Effector CD4-positive, alpha-beta T cell (primary cell): ENCODE measurements around the gene ARHGAP28.
"Not testable (repeated sequence)": the region's sequence is repeated elsewhere in the genome, so short reads cannot be mapped to it uniquely, and the experiment has no call there.

Experiments used
- DNase-seq: peaks from one replicate; pipeline ENCODE4 v3.0.0-alpha.2; 2020

The ARHGAP28 gene

DNA sequence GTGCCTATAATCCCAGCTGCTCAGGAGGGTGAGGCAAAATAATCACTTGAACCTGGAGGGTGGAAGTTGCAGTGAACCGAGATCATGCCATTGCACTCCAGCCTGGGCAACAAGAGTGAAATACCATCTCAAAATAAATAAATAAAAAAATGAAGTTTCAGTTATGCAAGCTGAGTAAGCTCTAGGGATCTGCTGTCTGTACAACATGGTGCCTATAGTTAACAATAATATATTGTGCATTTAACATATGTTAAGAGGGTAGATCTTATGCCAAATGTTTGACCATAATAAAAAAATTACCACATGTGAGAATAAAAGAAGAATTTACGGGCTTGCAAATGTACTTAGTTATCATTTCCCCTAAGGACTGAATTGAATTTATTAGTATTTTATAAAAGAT lies 208.9 kb downstream of the ARHGAP28 start:
- not testable (repeated sequence) for DNase-seq

DNA sequence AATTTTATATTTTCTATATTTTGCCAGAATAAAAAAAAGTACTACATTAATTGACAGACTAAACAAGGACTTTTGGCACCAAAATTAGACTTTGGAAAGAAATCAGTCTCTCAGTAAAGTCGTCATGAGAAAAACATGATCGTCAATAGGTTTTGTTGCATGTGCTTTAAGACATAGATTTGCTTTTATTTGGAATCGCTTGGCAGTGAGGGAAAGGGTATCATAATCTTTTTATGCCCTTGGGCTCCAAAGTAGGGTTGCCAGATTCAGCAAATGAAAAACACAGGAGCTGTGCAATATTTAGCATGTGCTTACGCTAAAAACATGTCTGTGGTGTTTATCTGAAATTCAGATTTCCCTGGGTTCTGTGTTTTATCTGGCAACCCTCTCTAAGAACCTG lies 210.5 kb downstream of the ARHGAP28 start:
- DNase-seq = no peak

DNA sequence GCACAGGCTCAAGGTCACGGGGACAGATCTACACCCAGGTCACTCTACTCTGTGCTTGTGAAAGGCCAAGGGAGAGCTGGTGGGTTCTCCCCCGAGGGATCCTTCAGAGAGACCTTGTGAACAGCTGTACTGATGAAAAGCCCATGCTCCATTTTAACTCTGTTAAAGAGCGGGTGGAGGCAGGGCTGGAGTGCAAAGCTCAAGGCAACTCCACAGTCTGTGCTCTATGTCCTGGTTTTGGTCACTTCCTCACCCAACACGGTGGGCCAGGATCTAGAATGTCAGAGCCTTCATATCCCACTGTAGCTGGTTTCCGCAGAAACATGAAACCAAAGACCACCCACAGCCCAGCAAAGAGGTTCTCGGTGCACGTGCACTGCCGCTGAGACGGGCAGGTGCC lies 210.9 kb downstream of the ARHGAP28 start:
- no peak for DNase-seq

DNA sequence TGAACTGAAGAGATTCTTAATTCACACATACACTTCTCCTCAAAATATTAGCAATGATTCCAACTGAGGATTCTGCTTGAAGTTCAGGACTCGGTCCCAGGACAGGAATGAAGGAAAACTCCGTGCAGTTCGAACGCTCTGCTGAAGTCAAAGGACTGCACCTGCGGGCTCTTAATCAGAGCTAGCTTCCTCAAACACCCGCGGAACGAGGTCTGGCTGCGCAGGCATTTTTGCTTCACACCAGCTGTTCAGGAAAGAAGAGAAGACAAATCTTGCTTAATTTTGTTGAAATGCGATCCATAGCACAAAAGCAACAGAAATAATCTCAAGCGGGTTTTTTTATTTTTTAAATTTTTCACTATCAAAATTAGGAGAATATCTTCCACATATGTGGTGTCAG lies 212.5 kb downstream of the ARHGAP28 start:
- no peak for DNase-seq

DNA sequence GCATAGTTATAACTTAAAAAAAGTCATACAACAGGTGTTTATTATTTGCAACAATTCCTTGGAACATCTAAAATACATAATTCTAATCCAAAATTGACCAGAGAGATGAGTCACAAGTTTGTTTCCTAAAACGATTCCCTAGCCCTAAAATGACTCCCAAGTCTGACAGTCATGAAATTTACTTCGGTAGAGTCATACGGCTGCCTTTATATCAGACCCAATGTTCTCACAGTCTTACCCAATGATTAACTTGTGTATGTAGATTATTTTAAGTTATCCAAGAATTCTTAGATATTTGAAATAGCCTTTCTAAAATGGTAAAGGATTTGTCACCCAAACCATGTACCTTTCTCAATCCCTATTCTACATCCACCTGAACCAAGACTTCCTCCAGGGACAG lies 213.2 kb downstream of the ARHGAP28 start:
- no peak for DNase-seq

DNA sequence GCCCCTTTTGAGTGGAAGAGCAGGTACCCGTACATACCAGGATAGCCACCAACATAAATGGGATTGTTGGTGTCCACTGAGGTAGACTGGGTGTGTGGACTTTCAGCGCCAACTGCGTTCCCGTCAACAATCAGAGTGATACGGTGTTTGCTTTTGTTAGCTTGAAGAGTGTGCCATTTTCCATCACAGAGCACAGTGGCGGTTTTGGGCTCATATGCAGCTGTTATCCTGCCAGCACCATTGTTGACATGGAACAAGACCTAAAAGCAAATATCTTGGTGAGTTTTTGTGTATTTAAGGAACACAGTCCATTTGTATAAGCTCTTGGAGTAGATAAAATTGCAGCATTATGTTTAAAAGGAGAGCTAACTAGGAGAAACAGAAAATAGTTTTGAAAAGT lies 213.6 kb downstream of the ARHGAP28 start:
- DNase-seq = no peak

DNA sequence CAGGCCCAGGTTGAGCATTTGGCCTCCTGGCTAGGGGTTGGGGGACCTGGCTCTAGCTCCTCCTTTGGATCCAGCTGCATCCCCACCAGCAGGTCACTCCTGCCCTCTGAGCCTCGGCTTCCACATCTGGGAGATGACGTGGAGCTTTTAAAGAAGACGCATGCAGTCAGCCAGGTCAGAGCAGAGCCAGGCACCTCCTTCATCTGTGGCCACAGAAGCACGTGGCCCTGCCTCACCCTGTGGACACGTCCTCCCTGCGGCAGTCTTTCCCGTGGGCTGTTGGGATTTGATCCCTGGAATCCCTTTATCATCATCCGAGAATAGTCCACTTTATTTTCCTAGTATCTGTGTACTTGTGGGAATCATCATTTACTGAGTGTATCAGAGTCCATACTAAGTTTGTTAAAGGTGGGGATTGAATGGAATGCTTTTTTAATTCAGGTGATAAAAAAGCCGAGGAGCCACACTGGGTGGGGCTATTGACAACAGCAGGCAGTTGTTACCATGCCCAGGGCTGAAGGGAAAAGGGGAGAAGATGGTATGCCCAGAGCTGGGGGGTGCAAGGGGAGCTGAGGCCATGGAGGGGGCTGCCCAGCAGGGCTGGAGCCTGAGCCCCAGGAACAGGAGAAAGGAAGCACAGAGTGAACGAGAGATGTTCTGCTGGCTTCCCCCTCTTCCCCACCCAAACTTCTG lies 218.0 kb downstream of the ARHGAP28 start:
- DNase-seq = no peak

DNA sequence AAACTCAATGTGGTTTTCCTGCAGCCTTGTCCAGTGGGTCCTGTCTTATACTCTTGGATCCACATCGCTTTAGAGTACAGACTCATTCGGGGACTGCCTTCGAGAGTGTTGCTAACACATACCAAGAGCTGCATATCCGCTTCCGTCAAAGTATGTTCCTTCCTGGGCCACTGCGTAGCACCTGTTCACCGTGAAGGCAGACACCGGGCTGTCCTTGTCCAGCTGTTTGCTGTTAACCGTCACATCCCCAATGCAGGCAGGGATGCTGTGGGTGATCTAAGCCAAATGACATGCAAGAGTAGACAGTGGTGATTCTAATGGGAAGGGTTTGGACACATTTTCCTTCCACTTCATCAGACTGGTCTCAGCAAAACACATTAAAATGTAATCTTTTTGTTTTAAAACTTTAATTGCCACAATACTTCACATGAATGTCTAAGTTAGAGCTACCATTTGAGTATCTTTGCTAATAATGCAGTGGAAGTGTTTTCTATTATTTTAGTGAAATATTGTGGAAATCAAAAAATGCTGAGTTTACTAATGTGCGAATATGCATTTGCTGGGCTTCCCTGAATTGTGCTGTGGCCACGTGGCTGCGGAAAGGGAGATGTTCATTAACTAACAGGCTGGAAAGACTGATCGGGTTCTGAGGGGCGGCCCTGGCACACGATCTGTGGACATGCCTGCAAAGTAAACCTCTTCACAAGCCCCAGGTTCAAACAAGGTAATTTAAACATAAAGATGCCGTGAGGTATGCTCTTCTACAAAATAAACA lies 219.0 kb downstream of the ARHGAP28 start:
- no peak for DNase-seq

DNA sequence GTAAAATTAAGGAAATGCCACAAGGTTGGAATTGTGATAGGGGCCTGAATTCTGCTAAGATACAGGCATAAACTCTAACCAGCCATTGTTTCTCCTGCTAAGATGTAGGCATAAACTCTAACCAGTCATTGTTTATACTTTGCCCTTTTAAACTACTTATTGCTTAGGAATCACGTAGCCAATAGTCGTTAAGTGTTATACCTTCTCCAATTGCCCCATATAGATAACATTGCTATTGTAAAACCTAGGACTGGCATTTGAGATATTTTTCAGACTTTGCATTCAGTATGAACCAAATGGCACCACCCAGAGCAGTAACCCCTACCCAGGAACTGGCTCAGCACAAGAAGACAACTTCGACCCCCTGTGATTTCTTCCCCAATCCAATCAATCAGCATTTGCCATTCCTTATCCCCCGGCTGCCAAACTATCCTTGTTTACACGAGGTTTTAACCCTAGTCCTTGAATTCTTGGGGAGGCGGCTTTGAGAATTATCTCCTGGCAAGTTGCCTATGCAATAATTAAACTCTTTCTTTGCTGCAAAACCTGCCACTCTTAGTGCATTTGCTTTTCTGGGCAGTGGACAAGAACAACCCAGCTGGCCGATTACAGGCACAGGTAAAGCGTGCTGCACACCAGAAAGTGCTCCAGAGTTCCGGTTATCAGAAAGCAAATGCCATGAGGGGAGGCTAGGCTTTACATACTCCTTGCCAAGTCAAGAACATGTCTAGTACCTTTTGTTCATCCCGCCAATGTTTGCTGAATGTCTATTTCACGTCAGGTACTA lies 220.5 kb downstream of the ARHGAP28 start:
- no peak for DNase-seq

DNA sequence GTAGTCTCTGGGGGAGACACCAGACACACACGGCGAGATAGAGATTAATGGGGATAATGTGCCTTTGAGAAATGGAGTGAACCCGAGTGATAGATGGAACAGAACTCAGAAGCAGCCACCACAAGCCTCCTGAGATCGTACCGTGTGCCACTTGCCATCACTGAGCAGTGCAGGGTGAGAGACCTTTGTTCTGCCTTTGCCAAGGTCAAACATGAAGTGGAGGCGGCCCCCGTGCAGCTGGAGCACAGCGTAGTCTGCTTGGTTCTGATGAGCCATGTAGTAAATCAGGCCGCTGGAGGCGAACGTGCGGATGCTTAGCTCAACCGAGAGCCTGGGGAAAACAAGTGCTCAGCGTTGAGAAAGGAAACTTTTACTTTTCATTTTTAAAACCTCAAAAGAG lies 221.1 kb downstream of the ARHGAP28 start:
- no peak for DNase-seq

DNA sequence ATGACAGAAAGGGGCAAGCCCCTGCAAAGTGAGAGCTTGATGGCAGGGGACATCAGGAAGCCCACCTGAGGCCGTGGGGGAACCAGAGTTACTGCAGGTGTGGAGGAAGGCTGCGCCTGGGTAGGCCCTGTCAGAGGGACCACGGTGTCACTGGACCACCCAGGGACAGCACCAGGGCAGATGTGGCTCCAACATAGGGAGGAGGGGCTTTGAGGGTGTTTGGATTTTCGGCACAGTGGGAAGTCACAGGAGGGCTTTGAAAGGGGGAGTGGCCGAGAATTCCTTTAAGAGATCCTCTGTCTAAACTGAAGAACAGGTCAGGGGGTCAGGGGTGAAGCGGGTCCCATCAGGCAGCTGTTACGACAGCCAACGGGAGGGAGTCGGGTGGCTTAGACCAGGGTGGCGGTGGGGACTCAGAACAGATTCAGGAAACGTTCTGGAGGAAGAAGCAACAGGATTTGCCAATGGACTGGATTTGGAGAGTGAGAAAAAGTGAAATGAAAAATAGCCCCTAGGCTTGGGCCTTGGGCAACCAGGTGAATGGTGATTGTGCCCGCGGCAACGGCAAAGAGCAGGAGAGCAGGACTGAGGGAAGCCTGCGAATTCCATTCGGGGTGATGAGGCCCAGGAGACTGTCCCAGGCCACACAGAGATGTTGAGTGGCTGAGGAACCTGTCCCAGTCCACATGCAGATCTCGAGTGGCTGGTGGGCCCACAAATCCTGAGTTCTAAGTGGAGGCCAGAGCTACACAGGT lies 222.0 kb downstream of the ARHGAP28 start:
- no peak for DNase-seq

DNA sequence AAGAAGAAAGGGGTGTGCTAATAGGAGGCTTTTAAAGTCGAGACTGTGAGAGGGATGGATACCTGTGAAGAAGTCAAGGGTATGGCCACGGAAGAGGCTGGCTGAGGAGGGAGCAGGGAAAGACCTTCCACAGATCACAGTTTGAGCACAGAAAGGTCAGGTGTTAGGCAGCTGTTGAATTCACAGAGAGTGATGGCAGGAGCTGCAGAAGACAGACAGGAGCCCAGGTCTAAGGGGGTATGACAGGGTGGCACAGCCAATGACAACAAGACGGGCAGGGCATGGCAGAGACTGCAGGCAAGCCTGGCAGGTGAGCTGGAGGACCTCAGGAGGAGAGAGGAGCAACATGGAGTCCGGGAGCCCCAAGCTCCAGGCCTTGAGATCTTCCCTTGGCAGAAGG lies 225.0 kb downstream of the ARHGAP28 start:
- no peak for DNase-seq

DNA sequence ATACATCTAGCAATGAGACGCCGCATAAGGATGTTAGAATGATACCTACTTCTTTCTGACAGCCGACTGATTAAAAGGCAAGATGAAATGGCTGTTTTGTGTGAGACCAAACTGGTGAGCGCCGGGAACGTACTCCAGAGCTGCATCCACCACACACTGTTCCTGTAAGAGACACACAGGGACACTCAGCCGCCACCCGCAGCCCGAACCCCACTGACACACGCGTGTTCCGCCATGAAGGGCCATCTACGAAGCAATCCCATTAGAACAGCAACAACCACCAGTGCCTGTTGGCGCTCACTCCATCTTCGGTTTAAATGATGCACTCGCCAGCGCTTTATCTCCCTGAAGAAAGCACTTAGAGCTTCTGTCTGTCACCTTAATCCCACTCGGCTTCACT lies 225.8 kb downstream of the ARHGAP28 start:
- DNase-seq = no peak

DNA sequence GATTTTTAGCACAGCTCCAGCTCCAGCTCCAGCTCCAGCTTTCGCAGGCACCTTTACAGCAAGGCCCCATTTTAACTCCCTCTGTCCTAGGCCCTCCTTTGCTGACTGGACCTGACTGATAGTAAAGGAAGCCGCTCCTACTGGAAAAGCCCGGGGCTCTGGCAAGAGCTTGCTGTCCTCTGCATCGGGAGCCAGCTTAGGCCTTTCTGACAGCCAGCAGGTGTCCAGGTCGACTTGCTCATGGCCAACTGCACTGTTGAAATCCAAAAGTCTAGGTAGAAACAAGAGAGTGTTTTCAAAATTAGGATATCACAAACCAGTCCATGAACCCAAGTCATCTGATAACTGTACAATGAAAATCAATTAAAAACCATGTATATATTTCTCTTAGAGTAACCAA lies 227.0 kb downstream of the ARHGAP28 start:
- DNase-seq = no peak

DNA sequence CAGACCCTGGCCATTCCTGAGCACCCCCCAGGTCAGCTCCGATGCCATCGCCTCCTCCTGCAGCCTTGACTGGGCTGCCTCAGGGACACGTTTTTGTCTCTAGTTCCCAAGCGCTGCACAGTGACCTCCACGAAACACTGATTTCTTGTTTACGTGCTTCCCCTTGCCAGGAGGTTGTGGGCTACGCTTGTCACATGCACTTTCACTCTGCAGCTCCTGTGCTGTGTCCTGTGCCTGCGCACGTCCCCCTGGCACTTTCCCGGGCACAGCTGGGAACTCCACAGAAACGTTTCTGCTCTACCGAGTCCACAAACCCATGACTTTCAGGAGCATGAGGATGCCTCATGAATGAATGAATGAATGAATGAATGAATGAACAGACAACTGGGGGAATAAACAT lies 227.5 kb downstream of the ARHGAP28 start:
- no peak for DNase-seq

DNA sequence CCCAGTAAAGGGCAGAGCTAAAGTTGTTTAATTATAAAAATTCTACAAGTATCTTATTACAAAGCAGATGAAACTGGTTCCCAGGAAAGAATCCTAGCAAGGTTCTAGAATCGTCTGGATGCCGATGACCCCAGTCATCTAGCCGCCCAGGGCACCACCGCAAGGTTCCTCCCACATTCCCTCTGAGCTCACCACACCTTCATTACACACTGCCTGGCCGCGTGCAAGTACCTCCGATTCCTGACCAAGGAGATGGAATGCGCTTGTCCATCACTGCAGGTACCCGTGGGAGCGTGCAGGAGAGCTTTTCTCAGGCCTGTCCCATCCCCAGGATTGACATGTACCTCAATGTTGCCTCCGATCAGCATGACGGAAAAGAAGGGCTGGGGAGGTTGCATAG lies 229.6 kb downstream of the ARHGAP28 start:
- no peak for DNase-seq

DNA sequence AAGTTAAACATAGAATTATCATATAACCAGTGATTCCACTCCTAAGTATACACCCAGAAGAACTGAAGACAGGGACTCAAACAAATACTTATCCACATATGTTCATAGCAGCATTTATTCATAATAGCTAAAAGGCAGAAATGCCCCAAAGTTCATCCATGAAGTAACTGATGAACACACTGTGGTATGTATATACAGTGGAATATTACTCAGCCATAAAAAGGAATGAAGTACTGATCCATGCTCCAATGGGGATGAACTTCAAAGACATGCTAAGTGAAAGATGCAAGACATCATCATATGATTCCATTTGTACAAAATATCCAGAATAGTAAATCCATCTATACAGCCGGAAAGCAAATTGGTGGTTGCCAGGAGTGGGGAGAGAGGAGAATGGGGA lies 230.6 kb downstream of the ARHGAP28 start:
- no peak for DNase-seq

DNA sequence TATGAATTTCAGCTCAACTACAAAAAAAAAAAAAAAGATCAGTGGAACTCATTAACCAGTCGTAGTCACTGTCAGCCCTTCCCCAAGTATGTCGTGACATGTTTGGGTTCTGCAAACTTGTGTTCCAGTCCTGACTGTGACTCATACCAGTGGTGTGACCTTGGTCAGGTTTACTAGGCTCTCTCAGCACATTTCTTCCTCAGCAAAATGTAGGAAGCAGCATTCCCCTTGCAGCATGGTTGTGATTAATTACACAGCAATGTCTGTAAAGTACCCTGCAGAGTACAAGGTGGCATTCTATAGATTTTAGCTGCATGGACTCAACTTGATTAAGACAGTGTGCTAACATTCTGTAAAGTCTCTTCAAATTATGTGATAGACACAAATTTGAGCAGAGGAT lies 231.1 kb downstream of the ARHGAP28 start:
- DNase-seq = no peak

DNA sequence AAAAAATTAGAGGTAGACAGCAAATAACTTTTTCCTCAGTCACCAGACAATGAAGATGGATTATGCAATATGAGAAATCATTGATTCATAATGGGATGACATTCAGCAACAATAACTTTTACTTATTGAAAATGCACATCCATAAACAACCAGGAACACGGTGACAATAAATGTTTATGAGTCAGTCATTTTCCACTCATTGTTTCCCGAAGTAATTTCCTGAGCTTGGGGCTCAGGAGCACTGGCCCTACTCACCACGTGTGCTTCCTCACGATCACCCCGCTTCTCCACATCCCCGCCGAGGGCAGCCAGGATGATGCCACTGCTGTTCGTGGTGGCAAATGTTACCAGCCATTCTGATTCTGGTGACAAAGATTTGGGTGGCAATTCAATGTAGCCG lies 231.8 kb downstream of the ARHGAP28 start:
- no peak for DNase-seq

DNA sequence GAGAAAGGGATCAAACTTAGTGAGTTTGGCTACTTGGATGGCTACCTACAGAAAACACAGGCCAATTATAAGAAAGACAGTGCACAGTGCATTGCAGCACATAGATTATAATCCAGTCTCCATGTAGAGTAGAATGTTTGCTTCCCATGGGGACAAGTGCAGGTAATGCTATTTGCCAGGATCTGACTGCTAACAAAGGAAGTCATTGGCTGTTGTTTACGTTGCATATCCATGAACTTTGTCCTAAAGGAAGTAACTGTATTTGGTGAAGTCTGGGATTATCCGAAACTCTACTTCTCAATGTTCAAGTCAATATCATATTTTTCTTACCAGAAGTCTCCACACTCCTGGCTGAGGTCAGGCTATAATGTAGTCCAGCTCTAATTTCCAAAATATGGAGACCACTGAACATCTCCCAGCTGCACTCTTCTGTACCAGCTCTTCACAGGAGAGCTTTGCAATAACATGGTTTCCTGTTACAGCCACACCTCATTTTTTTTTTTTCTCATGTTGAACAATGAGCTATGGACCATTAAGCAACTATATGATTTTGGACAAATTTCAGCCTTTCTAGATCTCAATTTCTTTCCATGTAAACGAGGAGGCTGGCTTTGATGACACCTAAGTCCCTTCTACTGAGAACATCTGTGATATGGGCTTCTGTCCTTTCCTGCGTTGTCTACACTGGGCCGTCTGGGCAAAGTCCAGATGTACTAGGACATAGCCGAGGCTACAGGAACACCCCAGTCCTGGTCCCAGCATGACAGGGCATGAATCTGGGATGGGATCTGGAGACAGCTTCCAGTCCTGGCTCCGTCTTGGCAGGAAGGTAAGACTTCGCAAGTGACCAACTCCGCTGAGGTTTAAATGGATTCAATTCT lies 233.3 kb downstream of the ARHGAP28 start:
- no peak for DNase-seq

DNA sequence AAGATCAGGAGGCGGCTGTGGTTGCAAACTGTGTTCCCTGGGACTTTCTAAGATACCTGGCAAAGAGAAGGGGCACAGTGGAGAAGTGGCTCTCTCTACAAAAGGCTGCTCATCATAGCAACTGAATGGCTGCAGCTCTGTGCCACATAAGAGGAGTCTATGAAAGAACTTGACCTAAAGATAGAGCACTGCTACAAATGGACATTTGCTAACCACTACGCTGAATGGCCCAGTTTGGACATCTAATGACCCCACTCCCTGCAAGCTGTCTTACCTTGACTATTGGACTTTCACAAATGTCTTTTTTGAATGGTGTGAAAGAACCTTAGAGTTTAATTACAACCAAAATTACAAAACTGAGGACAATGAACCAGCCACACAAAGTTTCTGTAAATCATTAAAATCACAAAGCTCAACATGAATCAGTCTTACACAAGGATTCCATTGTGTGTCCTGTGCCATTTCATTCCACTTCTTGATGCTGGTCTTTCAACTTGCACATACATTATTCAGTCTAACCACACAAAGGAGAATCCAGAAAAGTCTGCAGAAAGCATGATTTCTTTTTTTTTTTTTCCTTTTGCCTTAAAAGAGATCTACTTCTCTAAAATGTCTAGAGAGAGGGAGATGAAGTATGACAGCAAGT lies 234.1 kb downstream of the ARHGAP28 start:
- DNase-seq = no peak
